Neural cell (in vitro differentiated cells): ENCODE results near the gene RAVER2.

Experiments
- EP300 ChIP-seq: fragments of 450-650 bp; conservative IDR thresholded peaks from 2 replicates; pipeline ENCODE4 v1.6.1; 2014; ENCODE audit warnings: antibody characterized with exemption, mild to moderate bottlenecking, moderate library complexity; ENCODE audit not compliant: poor library complexity, severe bottlenecking
- EZH2 ChIP-seq: fragments of 200-600, 300-800 bp; shearing (Covaris generic), sonication (generic); IDR thresholded peaks from 2 replicates; pipeline ENCODE4 v1.6.1; 2014; ENCODE audit warnings: antibody characterized with exemption, low read length, borderline replicate concordance, mild to moderate bottlenecking; ENCODE audit not compliant: insufficient read depth, poor library complexity, severe bottlenecking
- POLR2AphosphoS5 ChIP-seq: IDR thresholded peaks from 2 replicates; pipeline ENCODE4 v1.6.1; 2012
- RAD21 ChIP-seq: fragments of 450-650 bp; conservative IDR thresholded peaks from 2 replicates; pipeline ENCODE4 v1.6.1; 2014; ENCODE audit warnings: antibody characterized with exemption, mild to moderate bottlenecking, moderate library complexity
- TF ChIP-seq, protein P1 (sequence below): fragments of 450-650 bp; IDR thresholded peaks from 2 replicates; pipeline ENCODE4 v1.5.1; 2014; ENCODE audit warnings: antibody characterized with exemption, mild to moderate bottlenecking, moderate library complexity; ENCODE audit not compliant: poor library complexity, severe bottlenecking

DNA sequence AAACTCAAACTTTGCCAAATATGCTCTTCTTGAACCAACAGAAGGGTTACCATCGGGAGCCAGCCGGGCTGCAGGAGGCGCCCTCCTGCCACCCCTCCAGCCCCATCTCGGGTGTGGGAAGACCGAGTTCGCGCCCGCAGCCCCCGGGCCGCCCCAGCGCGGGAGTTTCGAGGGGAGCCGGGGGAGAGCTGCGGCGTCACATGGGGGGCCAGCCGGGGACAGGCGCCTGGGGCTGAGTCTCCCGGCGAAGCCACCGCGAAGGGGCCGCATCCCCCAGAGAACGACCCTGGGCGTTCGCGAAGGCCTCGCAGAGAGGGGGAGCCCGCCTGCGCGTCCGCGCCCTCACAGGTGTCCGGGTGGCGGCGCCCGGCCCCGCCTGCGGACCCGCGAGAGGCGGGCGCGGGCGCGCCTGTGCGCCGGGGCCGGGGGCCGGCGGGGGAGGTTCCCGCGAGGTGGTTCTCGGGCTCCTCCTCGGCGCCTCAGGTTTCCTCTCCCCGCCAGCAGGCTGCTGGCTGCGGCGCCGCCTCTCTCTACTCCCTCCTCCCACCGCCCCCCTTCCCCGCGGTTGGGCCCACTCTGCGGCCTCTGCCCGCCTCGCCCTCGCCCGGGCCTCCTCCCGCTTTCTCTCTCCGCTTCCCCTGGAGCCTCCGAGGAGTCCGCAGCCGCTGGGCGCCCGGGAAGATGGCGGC is at the start of gene RAVER2:
- TF ChIP-seq, protein P1, sequence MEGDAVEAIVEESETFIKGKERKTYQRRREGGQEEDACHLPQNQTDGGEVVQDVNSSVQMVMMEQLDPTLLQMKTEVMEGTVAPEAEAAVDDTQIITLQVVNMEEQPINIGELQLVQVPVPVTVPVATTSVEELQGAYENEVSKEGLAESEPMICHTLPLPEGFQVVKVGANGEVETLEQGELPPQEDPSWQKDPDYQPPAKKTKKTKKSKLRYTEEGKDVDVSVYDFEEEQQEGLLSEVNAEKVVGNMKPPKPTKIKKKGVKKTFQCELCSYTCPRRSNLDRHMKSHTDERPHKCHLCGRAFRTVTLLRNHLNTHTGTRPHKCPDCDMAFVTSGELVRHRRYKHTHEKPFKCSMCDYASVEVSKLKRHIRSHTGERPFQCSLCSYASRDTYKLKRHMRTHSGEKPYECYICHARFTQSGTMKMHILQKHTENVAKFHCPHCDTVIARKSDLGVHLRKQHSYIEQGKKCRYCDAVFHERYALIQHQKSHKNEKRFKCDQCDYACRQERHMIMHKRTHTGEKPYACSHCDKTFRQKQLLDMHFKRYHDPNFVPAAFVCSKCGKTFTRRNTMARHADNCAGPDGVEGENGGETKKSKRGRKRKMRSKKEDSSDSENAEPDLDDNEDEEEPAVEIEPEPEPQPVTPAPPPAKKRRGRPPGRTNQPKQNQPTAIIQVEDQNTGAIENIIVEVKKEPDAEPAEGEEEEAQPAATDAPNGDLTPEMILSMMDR = peak; percentile 73
- TF ChIP-seq RAD21 (peak; percentile 44), POLR2AphosphoS5 (no peak), EP300 (no peak), EZH2 (no peak)
